A549 (cell line): ENCODE results near the gene TSHZ3. TPM values are rescaled to one million over a fixed set of nuclear protein-coding genes. Genes with fewer than 3 reads are reported as not detected.

ENCODE experiments used
- ATAC-seq, 2 experiments: fragments of 200-7000 bp in 1 of 2; fragments of >200 bp in 1 of 2; cut with Nextera tagmentation in 1 of 2; cut with Tn5 transposase in 1 of 2; 3 replicates each; pipeline versions ENCODE4 v1.8.0 to v1.9.1; 2018 to 2020; ENCODE audit warnings: mild to moderate bottlenecking in 1 of 2, moderate library complexity in 1 of 2
- CTCF ChIA-PET: fragments of 300-600 bp; sonication (Branson Sonifier 250); formaldehyde crosslinking; extraction: SDS; loops from one replicate; lab custom pipeline; 2021; ENCODE audit warnings: antibody characterized with exemption, inconsistent platforms; lab: Yijun Ruan, JAX
- POLR2A ChIA-PET: fragments of 350-600 bp; formaldehyde crosslinking; extraction: SDS; loops from one replicate; lab custom pipeline; 2021; ENCODE audit warnings: antibody characterized with exemption, inconsistent platforms; lab: Yijun Ruan, JAX
- DNase-seq, 2 experiments: peaks; one replicate each; pipeline versions ENCODE4 v3.0.0 to v3.0.0-alpha.2; 2011 to 2016; ENCODE audit warnings: low read depth in 1 of 2, low spot score in 1 of 2
- FAIRE-seq: peaks from 2 replicates; lab custom pipeline; 2011; peaks lifted over from hg19 to GRCh38; lab: Jason Lieb, UNC
- H3K27ac ChIP-seq, 2 experiments: fragments of >200 bp; sonication (Bioruptor Twin); formaldehyde crosslinking; 3 replicates each; pipeline ENCODE4 v1.5.1; 2016 to 2017
- H3K4me1 ChIP-seq: fragments of >200 bp; sonication (Bioruptor Twin); formaldehyde crosslinking; 3 replicates; pipeline ENCODE4 v1.6.1; 2016
- H3K4me2 ChIP-seq: fragments of >200 bp; sonication (Bioruptor Twin); formaldehyde crosslinking; 3 replicates; pipeline ENCODE4 v1.6.1; 2016
- H3K4me3 ChIP-seq: fragments of >200 bp; sonication (Bioruptor Twin); formaldehyde crosslinking; 3 replicates; pipeline ENCODE4 v1.5.1; 2016
- H3K9me3 ChIP-seq: fragments of >200 bp; sonication (Bioruptor Twin); formaldehyde crosslinking; 3 replicates; pipeline ENCODE4 v1.6.1; 2016
- BHLHE40 ChIP-seq: IDR thresholded peaks from 2 replicates; pipeline ENCODE4 v1.6.1; 2012; ENCODE audit warnings: low read depth, low read length, inconsistent platforms
- CBX8 ChIP-seq: fragments of 200-600 bp; sonication (generic); IDR thresholded peaks from 2 replicates; pipeline ENCODE4 v1.6.1; 2016
- CEBPB ChIP-seq, 2 experiments: fragments of >200 bp in 1 of 2; sonication (Bioruptor Twin) in 1 of 2; formaldehyde crosslinking in 1 of 2; IDR thresholded peaks; 2 replicates each; pipeline ENCODE4 v1.6.1; 2012 to 2016
- CHD2 ChIP-seq: fragments of 150-350 bp; IDR thresholded peaks from 2 replicates; pipeline ENCODE4 v1.6.1; 2014; ENCODE audit warnings: low read length; ENCODE audit not compliant: partially characterized antibody
- CHD4 ChIP-seq: fragments of 200-600 bp; sonication (generic); IDR thresholded peaks from 2 replicates; pipeline ENCODE4 v1.6.1; 2016; ENCODE audit warnings: antibody characterized with exemption, mild to moderate bottlenecking, borderline replicate concordance
- EHF ChIP-seq: fragments of 250-450 bp; sonication (Bioruptor Pico); IDR thresholded peaks from 2 replicates; pipeline ENCODE4 v1.5.0; 2020; ENCODE audit warnings: mild to moderate bottlenecking
- EP300 ChIP-seq, 2 experiments: fragments of >200 bp; sonication (Bioruptor Twin); formaldehyde crosslinking; IDR thresholded peaks; 2 replicates in 1 of 2; 3 replicates in 1 of 2; pipeline ENCODE4 v1.6.1; 2016 to 2017
- FOXS1 ChIP-seq: fragments of 250-450 bp; sonication (Bioruptor Pico); IDR thresholded peaks from 2 replicates; pipeline ENCODE4 v1.5.0; 2020; ENCODE audit warnings: mild to moderate bottlenecking, moderate library complexity
- GATA3 ChIP-seq: IDR thresholded peaks from 2 replicates; pipeline ENCODE4 v1.6.1; 2012; ENCODE audit warnings: borderline replicate concordance
- HDAC2 ChIP-seq: fragments of 200-600 bp; sonication (generic); IDR thresholded peaks from 2 replicates; pipeline ENCODE4 v1.6.1; 2016
- HOXB13 ChIP-seq: fragments of 250-450 bp; sonication (Bioruptor Pico); IDR thresholded peaks from 2 replicates; pipeline ENCODE4 v1.5.0; 2020; ENCODE audit warnings: low read depth, mild to moderate bottlenecking, moderate library complexity
- JUNB ChIP-seq: fragments of >200 bp; sonication (Bioruptor Twin); formaldehyde crosslinking; IDR thresholded peaks from 2 replicates; pipeline ENCODE4 v1.6.1; 2016
- KDM1A ChIP-seq: fragments of 200-600 bp; sonication (generic); IDR thresholded peaks from 2 replicates; pipeline ENCODE4 v1.6.1; 2016; ENCODE audit warnings: low read depth, mild to moderate bottlenecking
- MAFK ChIP-seq: fragments of 450-650 bp; IDR thresholded peaks from 2 replicates; pipeline ENCODE4 v1.6.1; 2014; ENCODE audit not compliant: partially characterized antibody
- NFE2L2 ChIP-seq: fragments of 150-350 bp; conservative IDR thresholded peaks from 2 replicates; pipeline ENCODE4 v1.6.1; 2014; ENCODE audit warnings: low read length
- NR3C1 ChIP-seq: fragments of >200 bp; sonication (Bioruptor Twin); formaldehyde crosslinking; IDR thresholded peaks from 3 replicates; pipeline ENCODE4 v1.6.1; 2017
- POLR2A ChIP-seq: IDR thresholded peaks from 2 replicates; pipeline ENCODE4 v1.6.1; 2012; ENCODE audit warnings: mild to moderate bottlenecking, low read length
- RARB ChIP-seq: fragments of 250-450 bp; sonication (Bioruptor Pico); IDR thresholded peaks from 2 replicates; pipeline ENCODE4 v1.8.0; 2021; ENCODE audit warnings: mild to moderate bottlenecking, moderate library complexity
- RCOR1 ChIP-seq: fragments of 150-350 bp; IDR thresholded peaks from 2 replicates; pipeline ENCODE4 v1.6.1; 2014; ENCODE audit warnings: antibody characterized with exemption, low read length, low read depth
- RFX5 ChIP-seq: fragments of 450-650 bp; IDR thresholded peaks from 2 replicates; pipeline ENCODE4 v1.7.1; 2014; ENCODE audit warnings: antibody characterized with exemption, mild to moderate bottlenecking, moderate library complexity
- SMC3 ChIP-seq: fragments of >200 bp; sonication (Bioruptor Twin); formaldehyde crosslinking; IDR thresholded peaks from 3 replicates; pipeline ENCODE4 v1.6.1; 2018; ENCODE audit warnings: inconsistent platforms
- TFCP2L1 ChIP-seq: fragments of 250-450 bp; sonication (Bioruptor Pico); IDR thresholded peaks from 2 replicates; pipeline ENCODE4 v1.5.0; 2021; ENCODE audit warnings: mild to moderate bottlenecking
- TP53 ChIP-seq: fragments of 250-450 bp; sonication (Bioruptor Pico); IDR thresholded peaks from 2 replicates; pipeline ENCODE4 v1.5.0; 2021; ENCODE audit warnings: mild to moderate bottlenecking, moderate library complexity
- ZFP36 ChIP-seq: fragments of 450-650 bp; IDR thresholded peaks from 2 replicates; pipeline ENCODE4 v1.6.1; 2014; ENCODE audit warnings: borderline replicate concordance; ENCODE audit not compliant: partially characterized antibody
- ZSCAN20 ChIP-seq: fragments of 250-450 bp; sonication (Bioruptor Pico); IDR thresholded peaks from 2 replicates; pipeline ENCODE4 v1.8.0; 2022; ENCODE audit warnings: mild to moderate bottlenecking, moderate library complexity
- WGBS: methylation state at CpG from one replicate; pipeline ENCODE4 v1.1.6; 2017; ENCODE audit errors: missing lambda C conversion rate; 5-methylcytosine and 5-hydroxymethylcytosine counted together
- polyA plus RNA-seq, 4 experiments: library from polyadenylated mRNA; depleted of rRNA in 3 of 4; stranded (reverse); fragments of >200 nt; fragmentation: RNase III in 1 of 4; extraction: RNeasy Plus Mini Kit Qiagen cat#74134 plus additional on column Dnase treatment in 1 of 4; gene quantifications; 2 replicates in 3 of 4; 3 replicates in 1 of 4; pipeline ENCODE4 v1.2.3, GENCODE V29; 2011 to 2017
- TF ChIP-seq, protein P1 (sequence below): fragments of 150-350 bp; IDR thresholded peaks from 2 replicates; pipeline ENCODE4 v1.6.1; 2014; ENCODE audit warnings: low read depth, mild to moderate bottlenecking, low read length
- TF ChIP-seq, protein P2 (sequence below): fragments of >200 bp; sonication (Bioruptor Twin); formaldehyde crosslinking; IDR thresholded peaks from 3 replicates; pipeline ENCODE4 v1.6.1; 2016
- TF ChIP-seq, protein P3 (sequence below): IDR thresholded peaks from 2 replicates; pipeline ENCODE4 v1.6.1; 2012
- TF ChIP-seq, protein P4 (sequence below): fragments of 250-450 bp; sonication (Bioruptor Pico); IDR thresholded peaks from 2 replicates; pipeline ENCODE4 v1.5.0; 2021; ENCODE audit warnings: mild to moderate bottlenecking, moderate library complexity, borderline replicate concordance
- TF ChIP-seq, protein P5 (sequence below): IDR thresholded peaks from 2 replicates; pipeline ENCODE4 v1.6.1; 2012
- TF ChIP-seq, protein P6 (sequence below): IDR thresholded peaks from 2 replicates; pipeline ENCODE4 v1.6.1; 2012; ENCODE audit warnings: low read depth, borderline replicate concordance

TSHZ3 gene
- polyA plus RNA-seq, 2 of the 4 experiments (the other 2 are of a cell fraction): 0.92 to 2.0 TPM

DNA sequence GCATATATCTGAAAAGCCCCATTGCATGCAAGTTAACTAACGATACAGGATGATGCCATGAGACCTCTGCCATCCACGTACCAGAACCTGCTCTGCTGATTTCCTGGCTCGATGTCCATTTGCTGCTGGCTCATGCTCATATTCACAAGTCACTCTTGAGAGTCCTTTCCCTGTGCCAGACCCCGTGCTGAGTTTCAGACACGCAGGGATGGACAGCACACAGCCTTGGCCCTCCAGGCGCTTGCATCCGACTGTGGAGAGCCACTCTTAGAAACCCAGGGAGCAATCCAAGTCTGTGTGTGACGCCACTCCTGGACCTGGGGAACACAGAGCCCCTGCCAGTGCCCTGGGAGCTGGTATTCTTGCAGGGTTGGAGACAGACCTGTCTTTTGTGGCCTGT, 37.6 kb upstream of the TSHZ3 start:
- no peaks in the 10 kb centered on the region for H3K9me3 ChIP-seq
- CTCF ChIA-PET: interaction anchor here (1.2 to 1.3 kb wide), 3 partner anchors 8 to 838 kb away, joined by 3 to 5 read pairs (median 3); no protein-coding TSS in a partner anchor
- no peak for TF ChIP-seq EHF
- TF ChIP-seq, protein P1, sequence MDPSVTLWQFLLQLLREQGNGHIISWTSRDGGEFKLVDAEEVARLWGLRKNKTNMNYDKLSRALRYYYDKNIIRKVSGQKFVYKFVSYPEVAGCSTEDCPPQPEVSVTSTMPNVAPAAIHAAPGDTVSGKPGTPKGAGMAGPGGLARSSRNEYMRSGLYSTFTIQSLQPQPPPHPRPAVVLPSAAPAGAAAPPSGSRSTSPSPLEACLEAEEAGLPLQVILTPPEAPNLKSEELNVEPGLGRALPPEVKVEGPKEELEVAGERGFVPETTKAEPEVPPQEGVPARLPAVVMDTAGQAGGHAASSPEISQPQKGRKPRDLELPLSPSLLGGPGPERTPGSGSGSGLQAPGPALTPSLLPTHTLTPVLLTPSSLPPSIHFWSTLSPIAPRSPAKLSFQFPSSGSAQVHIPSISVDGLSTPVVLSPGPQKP: no peak
- TF ChIP-seq ZSCAN20 (CRISPR knock-in tag): no peak
- no peak for TF ChIP-seq BHLHE40
- no peak for TF ChIP-seq NFE2L2
- TF ChIP-seq, protein P2, sequence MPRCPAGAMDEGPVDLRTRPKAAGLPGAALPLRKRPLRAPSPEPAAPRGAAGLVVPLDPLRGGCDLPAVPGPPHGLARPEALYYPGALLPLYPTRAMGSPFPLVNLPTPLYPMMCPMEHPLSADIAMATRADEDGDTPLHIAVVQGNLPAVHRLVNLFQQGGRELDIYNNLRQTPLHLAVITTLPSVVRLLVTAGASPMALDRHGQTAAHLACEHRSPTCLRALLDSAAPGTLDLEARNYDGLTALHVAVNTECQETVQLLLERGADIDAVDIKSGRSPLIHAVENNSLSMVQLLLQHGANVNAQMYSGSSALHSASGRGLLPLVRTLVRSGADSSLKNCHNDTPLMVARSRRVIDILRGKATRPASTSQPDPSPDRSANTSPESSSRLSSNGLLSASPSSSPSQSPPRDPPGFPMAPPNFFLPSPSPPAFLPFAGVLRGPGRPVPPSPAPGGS: no peak
- TF ChIP-seq POLR2A: no peak
- TF ChIP-seq RFX5: no peak
- no peak for TF ChIP-seq CEBPB (IDR thresholded peaks at IDR 0.05)
- TF ChIP-seq, protein P3, sequence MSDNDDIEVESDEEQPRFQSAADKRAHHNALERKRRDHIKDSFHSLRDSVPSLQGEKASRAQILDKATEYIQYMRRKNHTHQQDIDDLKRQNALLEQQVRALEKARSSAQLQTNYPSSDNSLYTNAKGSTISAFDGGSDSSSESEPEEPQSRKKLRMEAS: no peak
- TF ChIP-seq HOXB13 (CRISPR knock-in tag): no peak
- TF ChIP-seq, all 56 proteins: peak for 0
- Histone ChIP-seq H3K4me2 (no peak overlapping the region), H3K4me3 (no peak overlapping the region), H3K27ac (no peak overlapping the region), H3K4me1 (no peaks in the 10 kb centered on the region)
- DNase-seq: no peak
- no peak for FAIRE-seq
- 23% methylated on average over 8 of the region's 8 CpGs for WGBS
- POLR2A ChIA-PET: no interaction called here
- no peak for ATAC-seq

DNA sequence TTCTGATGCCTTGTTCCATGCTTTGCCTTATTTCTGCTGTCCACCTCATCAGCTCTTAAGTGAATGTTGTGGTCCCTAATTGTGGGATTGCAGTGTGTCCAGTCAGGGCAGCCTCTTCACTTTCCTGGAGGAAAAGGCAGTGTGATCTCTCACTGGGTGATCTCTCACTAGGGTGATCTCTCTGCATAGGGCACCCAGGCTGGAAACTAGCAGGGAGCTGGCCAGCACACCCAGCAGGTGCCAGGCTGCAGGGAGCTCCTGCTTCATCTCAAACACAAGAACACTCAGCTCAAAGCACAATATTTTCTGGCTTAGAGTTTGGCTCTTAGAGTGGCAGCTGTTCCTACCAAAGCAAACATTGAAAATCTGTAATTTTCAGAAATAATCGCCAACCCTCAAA, 36.5 kb upstream of the TSHZ3 start:
- POLR2A ChIA-PET: no interaction called here
- no peaks in the 10 kb centered on the region for H3K9me3 ChIP-seq
- H3K4me2 ChIP-seq: no peak overlapping the region
- H3K27ac ChIP-seq: no peak overlapping the region
- FAIRE-seq: no peak
- WGBS: 5% methylated on average over 1 of the region's 1 CpG
- no peak for DNase-seq
- ATAC-seq: 0 out of 6 replicates have a peak, but pooled peaks of 1 of the 2 experiments have one; percentile 12
- H3K4me1 ChIP-seq: no peaks in the 10 kb centered on the region
- H3K4me3 ChIP-seq: no peak overlapping the region
- TF ChIP-seq GATA3 (no peak), HDAC2 (no peak), NFE2L2 (no peak), FOXS1 (CRISPR knock-in tag) (no peak), MAFK (no peak)
- TF ChIP-seq, protein P4, sequence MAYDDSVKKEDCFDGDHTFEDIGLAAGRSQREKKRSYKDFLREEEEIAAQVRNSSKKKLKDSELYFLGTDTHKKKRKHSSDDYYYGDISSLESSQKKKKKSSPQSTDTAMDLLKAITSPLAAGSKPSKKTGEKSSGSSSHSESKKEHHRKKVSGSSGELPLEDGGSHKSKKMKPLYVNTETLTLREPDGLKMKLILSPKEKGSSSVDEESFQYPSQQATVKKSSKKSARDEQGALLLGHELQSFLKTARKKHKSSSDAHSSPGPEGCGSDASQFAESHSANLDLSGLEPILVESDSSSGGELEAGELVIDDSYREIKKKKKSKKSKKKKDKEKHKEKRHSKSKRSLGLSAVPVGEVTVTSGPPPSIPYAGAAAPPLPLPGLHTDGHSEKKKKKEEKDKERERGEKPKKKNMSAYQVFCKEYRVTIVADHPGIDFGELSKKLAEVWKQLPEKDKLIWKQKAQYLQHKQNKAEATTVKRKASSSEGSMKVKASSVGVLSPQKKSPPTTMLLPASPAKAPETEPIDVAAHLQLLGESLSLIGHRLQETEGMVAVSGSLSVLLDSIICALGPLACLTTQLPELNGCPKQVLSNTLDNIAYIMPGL (CRISPR knock-in tag): no peak
- CTCF ChIA-PET: interaction anchor here (1.2 to 1.3 kb wide), 3 partner anchors 9 to 839 kb away, joined by 3 to 5 read pairs (median 3); no protein-coding TSS in a partner anchor

DNA sequence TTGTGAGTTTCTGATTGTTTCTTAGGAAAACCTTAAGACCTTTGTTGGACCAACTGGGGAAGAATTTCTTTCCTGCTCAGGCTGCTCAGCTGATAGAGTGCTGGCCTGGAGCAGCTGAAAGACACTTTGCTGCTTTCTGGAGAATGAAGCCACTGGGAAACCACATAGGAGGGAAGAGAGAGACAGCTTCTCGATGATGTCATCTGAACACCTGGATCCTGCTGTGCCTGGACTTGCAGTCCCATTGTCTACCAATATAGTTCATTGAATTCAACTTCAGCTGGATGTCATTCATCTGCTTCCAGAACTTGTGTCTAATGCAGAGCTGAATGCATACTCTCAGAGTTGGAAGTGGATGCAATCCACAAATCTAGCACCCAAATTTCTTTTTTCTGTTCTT, 34.3 kb upstream of the TSHZ3 start:
- TF ChIP-seq CEBPB (IDR thresholded peaks at IDR 0.05): no peak
- TF ChIP-seq CHD2: no peak
- TF ChIP-seq GATA3: no peak
- TF ChIP-seq KDM1A: no peak
- TF ChIP-seq JUNB: no peak
- TF ChIP-seq CBX8: no peak
- TF ChIP-seq CHD4: no peak
- no peak for TF ChIP-seq RCOR1
- no peak for TF ChIP-seq SMC3
- TF ChIP-seq BHLHE40: no peak
- TF ChIP-seq, protein P5, sequence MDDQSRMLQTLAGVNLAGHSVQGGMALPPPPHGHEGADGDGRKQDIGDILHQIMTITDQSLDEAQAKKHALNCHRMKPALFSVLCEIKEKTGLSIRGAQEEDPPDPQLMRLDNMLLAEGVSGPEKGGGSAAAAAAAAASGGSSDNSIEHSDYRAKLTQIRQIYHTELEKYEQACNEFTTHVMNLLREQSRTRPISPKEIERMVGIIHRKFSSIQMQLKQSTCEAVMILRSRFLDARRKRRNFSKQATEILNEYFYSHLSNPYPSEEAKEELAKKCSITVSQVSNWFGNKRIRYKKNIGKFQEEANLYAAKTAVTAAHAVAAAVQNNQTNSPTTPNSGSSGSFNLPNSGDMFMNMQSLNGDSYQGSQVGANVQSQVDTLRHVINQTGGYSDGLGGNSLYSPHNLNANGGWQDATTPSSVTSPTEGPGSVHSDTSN: no peak
- TF ChIP-seq, protein P6, sequence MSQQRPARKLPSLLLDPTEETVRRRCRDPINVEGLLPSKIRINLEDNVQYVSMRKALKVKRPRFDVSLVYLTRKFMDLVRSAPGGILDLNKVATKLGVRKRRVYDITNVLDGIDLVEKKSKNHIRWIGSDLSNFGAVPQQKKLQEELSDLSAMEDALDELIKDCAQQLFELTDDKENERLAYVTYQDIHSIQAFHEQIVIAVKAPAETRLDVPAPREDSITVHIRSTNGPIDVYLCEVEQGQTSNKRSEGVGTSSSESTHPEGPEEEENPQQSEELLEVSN: no peak
- no peak for TF ChIP-seq RARB (CRISPR knock-in tag)
- no peak for TF ChIP-seq EP300 (IDR thresholded peaks at IDR 0.05)
- TF ChIP-seq NR3C1: no peak
- TF ChIP-seq ZFP36: no peak
- no peak for TF ChIP-seq TFCP2L1 (CRISPR knock-in tag)
- TF ChIP-seq TP53 (CRISPR knock-in tag): no peak
- Histone ChIP-seq H3K4me2 (no peak overlapping the region), H3K9me3 (no peaks in the 10 kb centered on the region), H3K27ac (no peak overlapping the region), H3K4me1 (no peaks in the 10 kb centered on the region), H3K4me3 (no peak overlapping the region)
- ChIA-PET POLR2A (no interaction called here), CTCF (interaction anchor here (1.0 kb wide), 1 partner anchor 22 kb away, joined by 3 read pairs; no protein-coding TSS in a partner anchor)
- WGBS: 21% methylated on average over 1 of the region's 1 CpG
- DNase-seq: no peak
- ATAC-seq: no peak
- no peak for FAIRE-seq
